GM10266 (cell line): ENCODE measurements around the gene ANKDD1A.

Experiments
- DNase-seq: peaks from one replicate; pipeline ENCODE4 v3.0.0; 2012; ENCODE audit errors: extremely low spot score
- TF ChIP-seq, protein P1 (sequence below): IDR thresholded peaks from 2 replicates; pipeline ENCODE4 v1.5.1; 2012; ENCODE audit warnings: mild to moderate bottlenecking, low read depth; ENCODE audit not compliant: control insufficient read depth, insufficient read depth; ENCODE audit errors: missing control alignments

ANKDD1A gene

DNA sequence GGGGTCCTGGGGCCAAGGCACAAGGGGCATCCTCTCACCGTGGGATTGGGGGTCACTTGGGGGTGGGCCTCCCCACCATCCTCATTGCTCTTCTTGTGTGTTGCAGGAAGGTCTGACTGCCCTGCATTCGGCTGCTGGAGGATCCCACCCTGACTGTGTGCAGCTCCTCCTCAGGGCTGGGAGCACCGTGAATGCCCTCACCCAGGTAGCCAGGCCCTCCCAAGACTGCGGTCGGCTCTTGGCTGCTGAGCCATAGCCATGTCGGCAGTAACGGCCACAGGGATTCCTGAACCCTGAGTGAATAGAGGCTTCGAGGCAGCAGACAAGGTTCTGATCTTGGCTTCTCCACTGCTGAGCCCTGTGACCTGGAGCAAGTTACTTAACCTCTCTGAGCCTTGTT, 19.7 kb downstream of the ANKDD1A start:
- DNase-seq = no peak
- TF ChIP-seq, protein P1, sequence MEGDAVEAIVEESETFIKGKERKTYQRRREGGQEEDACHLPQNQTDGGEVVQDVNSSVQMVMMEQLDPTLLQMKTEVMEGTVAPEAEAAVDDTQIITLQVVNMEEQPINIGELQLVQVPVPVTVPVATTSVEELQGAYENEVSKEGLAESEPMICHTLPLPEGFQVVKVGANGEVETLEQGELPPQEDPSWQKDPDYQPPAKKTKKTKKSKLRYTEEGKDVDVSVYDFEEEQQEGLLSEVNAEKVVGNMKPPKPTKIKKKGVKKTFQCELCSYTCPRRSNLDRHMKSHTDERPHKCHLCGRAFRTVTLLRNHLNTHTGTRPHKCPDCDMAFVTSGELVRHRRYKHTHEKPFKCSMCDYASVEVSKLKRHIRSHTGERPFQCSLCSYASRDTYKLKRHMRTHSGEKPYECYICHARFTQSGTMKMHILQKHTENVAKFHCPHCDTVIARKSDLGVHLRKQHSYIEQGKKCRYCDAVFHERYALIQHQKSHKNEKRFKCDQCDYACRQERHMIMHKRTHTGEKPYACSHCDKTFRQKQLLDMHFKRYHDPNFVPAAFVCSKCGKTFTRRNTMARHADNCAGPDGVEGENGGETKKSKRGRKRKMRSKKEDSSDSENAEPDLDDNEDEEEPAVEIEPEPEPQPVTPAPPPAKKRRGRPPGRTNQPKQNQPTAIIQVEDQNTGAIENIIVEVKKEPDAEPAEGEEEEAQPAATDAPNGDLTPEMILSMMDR = no peak

DNA sequence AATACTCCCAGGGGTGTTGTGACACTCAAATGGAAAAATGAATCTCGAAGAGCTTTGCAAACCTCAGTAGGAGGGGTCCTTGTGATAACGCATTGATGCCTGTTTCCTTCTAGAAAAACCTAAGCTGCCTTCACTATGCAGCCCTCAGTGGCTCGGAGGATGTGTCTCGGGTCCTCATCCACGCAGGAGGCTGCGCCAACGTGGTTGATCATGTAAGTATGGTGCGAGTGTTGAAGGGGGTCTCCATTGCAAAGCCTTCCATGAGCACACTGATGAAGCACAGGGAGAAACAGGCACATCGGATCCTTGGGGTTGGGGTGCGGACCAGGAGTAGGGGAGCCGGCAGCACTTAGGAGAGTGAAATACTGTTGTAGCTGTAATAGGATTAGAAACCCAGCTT, 22.3 kb downstream of the ANKDD1A start:
- no peak for DNase-seq
- TF ChIP-seq, protein P1 = no peak

DNA sequence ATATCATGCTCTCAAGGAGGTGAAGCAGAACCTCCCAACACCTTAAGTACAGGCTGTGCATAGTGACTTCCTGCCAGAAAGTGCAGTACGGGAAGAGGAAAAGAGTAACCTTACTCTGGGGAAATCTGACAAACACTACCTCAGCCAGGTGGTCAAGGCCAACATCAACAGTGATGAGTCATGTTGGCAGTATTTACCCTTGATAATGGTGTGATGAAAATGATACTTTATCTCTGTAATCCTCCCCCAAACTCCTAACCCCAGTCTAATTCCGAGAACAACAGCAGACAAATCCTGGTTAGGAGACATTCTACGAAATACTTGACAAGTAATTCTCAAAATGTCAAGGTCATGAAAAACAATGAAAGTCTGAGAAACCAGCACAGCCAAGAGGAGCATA, 26.5 kb downstream of the ANKDD1A start:
- no peak for DNase-seq
- TF ChIP-seq, protein P1 = no peak

DNA sequence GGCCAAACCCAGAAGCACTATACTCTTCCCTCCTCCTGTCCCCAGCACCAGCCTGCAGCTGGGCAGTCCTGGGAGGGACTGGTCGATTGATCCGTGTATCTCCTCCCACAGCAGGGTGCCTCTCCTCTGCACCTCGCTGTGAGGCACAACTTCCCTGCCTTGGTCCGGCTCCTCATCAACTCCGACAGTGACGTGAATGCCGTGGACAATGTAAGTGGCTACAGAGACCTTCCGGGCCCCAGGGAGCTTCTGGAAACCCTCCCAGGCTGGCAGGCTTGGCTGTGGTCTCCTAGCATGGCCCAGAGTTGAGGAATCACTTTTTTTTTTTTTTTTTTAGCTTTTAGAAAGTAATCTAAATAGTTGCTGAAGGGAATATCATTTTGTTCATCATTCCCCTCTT, 30.7 kb downstream of the ANKDD1A start:
- DNase-seq = no peak
- TF ChIP-seq, protein P1 = no peak

DNA sequence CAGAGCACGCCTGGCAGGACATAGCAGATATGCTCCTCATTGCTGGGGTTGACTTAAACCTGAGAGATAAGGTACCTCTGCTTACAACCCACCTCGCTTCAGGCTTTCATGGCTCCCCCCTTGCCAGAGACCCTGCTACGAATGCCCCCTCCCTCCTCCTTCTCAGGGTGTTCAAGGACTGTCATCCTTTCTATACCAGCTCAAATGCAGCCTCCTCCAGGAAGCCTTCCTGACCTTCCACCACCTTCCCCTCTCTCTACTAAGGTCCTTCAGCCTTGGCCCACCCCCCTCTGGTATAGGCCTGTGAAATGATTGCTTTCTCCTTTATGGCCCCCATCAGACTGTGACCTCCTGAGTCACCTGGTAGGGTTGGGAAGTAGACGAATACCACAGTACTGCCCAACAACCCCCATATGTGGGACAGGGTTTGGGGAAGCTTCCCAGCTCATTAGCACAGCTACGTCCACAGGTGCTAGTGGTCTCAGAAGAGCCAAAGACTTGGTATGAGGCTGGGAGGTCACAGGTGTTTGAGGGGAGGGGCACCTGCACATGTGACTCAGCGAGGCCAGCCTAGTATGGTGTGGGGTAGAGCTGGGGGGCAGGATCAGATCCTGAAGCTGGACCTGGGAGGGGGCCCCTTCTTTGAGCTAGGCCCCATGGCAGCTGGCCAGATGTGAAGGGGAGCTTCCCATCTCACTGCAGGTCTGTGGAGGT, 32.0 kb downstream of the ANKDD1A start:
- TF ChIP-seq, protein P1 = no peak
- no peak for DNase-seq

DNA sequence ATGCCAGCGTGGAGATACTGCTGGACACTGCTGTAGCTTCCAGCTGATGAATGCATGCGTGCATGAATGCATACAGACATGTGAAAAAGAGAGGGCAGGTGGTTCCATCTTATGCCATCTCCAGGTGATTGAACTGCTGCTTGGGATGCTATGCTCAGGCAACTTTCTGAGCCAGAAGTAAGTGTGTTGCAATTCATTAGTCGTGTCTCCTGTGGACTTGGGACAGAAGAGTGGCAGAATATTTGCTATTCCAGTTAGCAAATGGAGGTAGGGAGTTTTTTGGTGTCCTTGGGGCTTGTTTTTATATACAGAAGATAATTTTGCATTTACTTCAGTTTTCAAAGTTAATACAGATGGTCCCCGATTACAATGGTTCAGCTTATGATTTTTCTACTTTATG, 33.3 kb downstream of the ANKDD1A start:
- no peak for DNase-seq
- TF ChIP-seq, protein P1 = no peak

DNA sequence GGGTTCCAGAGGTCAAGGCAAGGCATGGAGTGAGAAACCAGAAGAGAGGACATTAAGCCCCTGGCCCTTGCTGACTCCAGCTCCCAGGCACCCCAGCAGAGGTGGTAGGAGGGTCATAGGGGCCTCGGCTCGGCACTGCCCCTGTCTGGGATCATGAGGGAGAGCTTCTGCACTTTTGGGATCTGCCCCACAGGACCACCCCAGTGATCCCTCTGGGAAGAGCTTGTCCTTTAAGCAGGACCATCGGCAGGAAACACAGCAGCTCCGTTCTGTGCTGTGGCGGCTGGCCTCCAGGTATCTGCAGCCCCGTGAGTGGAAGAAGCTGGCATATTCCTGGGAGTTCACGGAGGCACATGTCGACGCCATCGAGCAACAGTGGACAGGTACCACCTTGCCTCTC, 35.5 kb downstream of the ANKDD1A start:
- TF ChIP-seq, protein P1 = no peak
- DNase-seq = no peak
